ENCODE measurements around the gene HCFC1R1. TPM values are rescaled to one million over a fixed set of nuclear protein-coding genes. Genes with fewer than 3 reads are reported as not detected.
A peak's percentile ranks its signal among the peaks of the same experiment; 100 is the strongest.

The HCFC1R1 gene
- total RNA-seq, 1 experiment from 2014 or later, result 61.3 TPM

DNA sequence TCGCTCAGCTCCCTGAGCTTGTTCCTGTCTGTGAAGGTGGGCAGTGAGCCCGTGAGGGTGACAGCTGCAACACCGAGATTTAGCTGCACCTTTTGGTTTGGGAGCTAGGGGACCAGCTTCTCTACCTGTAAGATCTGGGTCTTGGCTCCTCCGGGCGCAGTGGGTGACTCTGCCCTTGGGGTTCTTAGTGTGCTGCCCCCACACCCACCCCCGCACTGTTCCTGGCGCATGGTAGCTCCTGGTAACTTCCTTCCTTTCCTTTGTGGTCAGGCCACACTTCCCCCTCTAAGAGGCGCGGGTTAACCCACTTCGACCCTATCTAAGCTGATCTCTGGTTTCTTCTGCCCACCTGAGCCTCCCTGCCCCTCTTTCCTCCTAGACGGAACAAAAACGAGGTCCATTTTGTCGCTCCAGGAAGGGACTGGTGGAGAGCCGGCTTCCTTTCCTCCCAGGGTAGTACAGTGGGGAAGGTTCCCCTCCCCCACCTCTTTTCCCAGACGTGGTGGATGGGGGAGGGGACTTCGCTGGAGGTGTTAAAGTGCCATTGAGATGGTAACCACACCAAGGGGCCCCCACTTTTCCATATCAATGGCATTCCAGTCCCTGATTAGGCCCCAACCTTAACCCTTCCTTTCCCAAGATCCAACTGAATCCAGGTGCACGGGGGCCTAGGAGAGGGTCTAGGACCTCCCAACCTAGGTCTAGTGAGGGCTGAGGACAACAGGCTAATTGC is 15.6 kb downstream of the HCFC1R1 start:
- H3K27ac Mint-ChIP-seq, result peak overlapping the region; percentile 99 to 100 (median 100)

More for the DNA sequence above, 15.6 kb downstream of the HCFC1R1 start:
- Histone ChIP-seq H4K5ac (ENCODE audit: insufficient read length, low read depth, low read length) (peak overlapping the region; percentile 4), H3K23ac (ENCODE audit: insufficient read length, low read depth, low read length) (no peak overlapping the region), H3K4me1 (ENCODE audit: insufficient read depth, low read length) (peaks cover 11% of the 10 kb centered on the region; the same call in 1 of the 2 replicates), H2BK5ac (ENCODE audit: insufficient read length, low read length) (peak overlapping the region; percentile 11), H3K27ac (ENCODE audit: insufficient read length, low read depth, low read length) (peak overlapping the region; percentile 88), H3K9ac (ENCODE audit: extremely low read depth, insufficient read length, low read length) (peak overlapping the region; percentile 9), H2BK20ac (ENCODE audit: low read depth, low read length, poor library complexity, severe bottlenecking) (no peak overlapping the region), H4K91ac (ENCODE audit: insufficient read length, low read depth, low read length) (peak overlapping the region; percentile 23), H3K56ac (ENCODE audit: insufficient read length, low read depth, low read length) (no peak overlapping the region), H2AK5ac (ENCODE audit: insufficient read length, low read length) (no peak overlapping the region), H3T11ph (ENCODE audit: low read length) (no peak overlapping the region), H2BK120ac (ENCODE audit: low read depth, low read length, poor library complexity, severe bottlenecking) (peak overlapping the region; percentile 25), H3K4ac (ENCODE audit: low read depth, low read length) (peak overlapping the region; percentile 28; the same call in 1 of the 2 replicates), H2AFZ (ENCODE audit: low read length) (no peak overlapping the region), H3K23me2 (ENCODE audit: insufficient read length, low read depth, low read length, poor library complexity, severe bottlenecking) (peaks cover 19% of the 10 kb centered on the region), H3K9me3 (ENCODE audit: control insufficient read depth, low read depth, low read length) (no peaks in the 10 kb centered on the region), H3K18ac (ENCODE audit: insufficient read length, low read depth, low read length) (peak overlapping the region; percentile 92), H4K20me1 (ENCODE audit: control insufficient read depth, insufficient read depth, insufficient read length) (no peaks in the 10 kb centered on the region), H3K14ac (ENCODE audit: insufficient read depth, low read length) (peak overlapping the region; percentile 81), H3K79me2 (ENCODE audit: insufficient read depth, low read length) (no peaks in the 10 kb centered on the region), H2BK12ac (ENCODE audit: insufficient read length, low read depth, low read length) (peak overlapping the region; percentile 52), H4K8ac (replicated peaks; ENCODE audit: insufficient read length, low read depth, low read length) (no peak overlapping the region), H3K79me1 (ENCODE audit: insufficient read depth, low read depth, low read length, poor library complexity, severe bottlenecking) (no peaks in the 10 kb centered on the region), H3K4me2 (ENCODE audit: insufficient read depth, insufficient read length, low read length) (peak overlapping the region; percentile 53), H2BK15ac (ENCODE audit: low read depth, low read length) (no peak overlapping the region), H3K27me3 (ENCODE audit: insufficient read depth, low read length) (no peaks in the 10 kb centered on the region)
- TF ChIP-seq, protein P1, sequence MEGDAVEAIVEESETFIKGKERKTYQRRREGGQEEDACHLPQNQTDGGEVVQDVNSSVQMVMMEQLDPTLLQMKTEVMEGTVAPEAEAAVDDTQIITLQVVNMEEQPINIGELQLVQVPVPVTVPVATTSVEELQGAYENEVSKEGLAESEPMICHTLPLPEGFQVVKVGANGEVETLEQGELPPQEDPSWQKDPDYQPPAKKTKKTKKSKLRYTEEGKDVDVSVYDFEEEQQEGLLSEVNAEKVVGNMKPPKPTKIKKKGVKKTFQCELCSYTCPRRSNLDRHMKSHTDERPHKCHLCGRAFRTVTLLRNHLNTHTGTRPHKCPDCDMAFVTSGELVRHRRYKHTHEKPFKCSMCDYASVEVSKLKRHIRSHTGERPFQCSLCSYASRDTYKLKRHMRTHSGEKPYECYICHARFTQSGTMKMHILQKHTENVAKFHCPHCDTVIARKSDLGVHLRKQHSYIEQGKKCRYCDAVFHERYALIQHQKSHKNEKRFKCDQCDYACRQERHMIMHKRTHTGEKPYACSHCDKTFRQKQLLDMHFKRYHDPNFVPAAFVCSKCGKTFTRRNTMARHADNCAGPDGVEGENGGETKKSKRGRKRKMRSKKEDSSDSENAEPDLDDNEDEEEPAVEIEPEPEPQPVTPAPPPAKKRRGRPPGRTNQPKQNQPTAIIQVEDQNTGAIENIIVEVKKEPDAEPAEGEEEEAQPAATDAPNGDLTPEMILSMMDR (conservative IDR thresholded peaks at IDR 0.05), result no peak
- Mint-ChIP-seq H3K36me3 (ENCODE audit: insufficient read depth in 1 of 3, low read depth in 3 of 3) (peaks cover 0 to 6% (median 0%) of the 10 kb centered on the region in 3 experiments; a peak in 1 of 7 replicates), H3K27me3 (ENCODE audit: low read depth) (peaks cover 3% of the 10 kb centered on the region; the same call in 1 of the 2 replicates), H3K4me3 (peak overlapping the region; percentile 66 to 79), H3K4me1 (peaks cover 43 to 70% of the 10 kb centered on the region in 2 experiments), H3K9me3 (no peaks in the 10 kb centered on the region)
- WGBS (ENCODE audit: extremely low coverage, insufficient read length, low lambda C conversion rate), result no CpG with 5 or more reads among the region's 17 CpGs
- peak; percentile 97 for DNase-seq

Measured in H9 (cell line).